K562 (cell line): ENCODE results near the gene PIK3R1. TPM values are rescaled to one million over a fixed set of nuclear protein-coding genes. Genes with fewer than 3 reads are reported as not detected.

Experiments
- ATAC-seq: fragments of 200-7000 bp; cut with Tn5 transposase; 3 replicates; pipeline ENCODE4 v1.9.1; 2020; ENCODE audit warnings: moderate library complexity
- BruUV-seq: library from RNA; stranded (reverse); fragments of 400-500 nt; replicated peaks from 2 replicates; lab custom pipeline; 2021; lab: Mats Ljungman, UMichigan
- CTCF ChIA-PET: fragments of 300-600 bp; formaldehyde crosslinking; extraction: SDS; loops from one replicate; lab custom pipeline; 2021; ENCODE audit warnings: low intra/inter-chr PET ratio; lab: Yijun Ruan, JAX
- POLR2A ChIA-PET: fragments of 300-600, 350-650 bp; sonication (Branson Sonifier 250); formaldehyde crosslinking; extraction: SDS; loops from one replicate; lab custom pipeline; 2021; ENCODE audit warnings: antibody characterized with exemption, inconsistent platforms; lab: Yijun Ruan, JAX
- DNase-seq, 4 experiments: peaks; one replicate each; pipeline versions ENCODE4 v3.0.0 to v3.0.0-alpha.2; 2011 to 2018; ENCODE audit warnings: low spot score in 3 of 4, mixed read lengths in 3 of 4; ENCODE audit errors: extremely low read depth in 1 of 4
- FAIRE-seq: peaks from 2 replicates; lab custom pipeline; 2011; peaks lifted over from hg19 to GRCh38; lab: Jason Lieb, UNC
- H2AFZ ChIP-seq: 2 replicates; pipeline ENCODE4 v1.6.0; 2011; ENCODE audit warnings: low read depth, low read length, control low read depth, inconsistent platforms
- H3K27ac ChIP-seq: fragments of 200-600 bp; 3 replicates; pipeline ENCODE4 v1.8.0; 2011; ENCODE audit warnings: low read depth, mild to moderate bottlenecking, control low read depth, inconsistent platforms, low read length, moderate library complexity, mixed read lengths; ENCODE audit errors: extremely low read depth
- H3K27me3 ChIP-seq, 2 experiments: fragments of 300-600 bp in 1 of 2; 2 replicates in 1 of 2; 3 replicates in 1 of 2; pipeline versions ENCODE4 v1.6.0 to v1.8.0; 2011; ENCODE audit warnings: inconsistent platforms in 2 of 2, low read length in 2 of 2, mild to moderate bottlenecking in 1 of 2, mixed read lengths in 1 of 2, moderate library complexity in 1 of 2; ENCODE audit not compliant: control insufficient read depth in 2 of 2, insufficient read depth in 2 of 2
- H3K36me3 ChIP-seq: fragments of 300-600 bp; 3 replicates; pipeline ENCODE4 v1.8.0; 2011; ENCODE audit warnings: mild to moderate bottlenecking, low read length, inconsistent platforms; ENCODE audit not compliant: control insufficient read depth, insufficient read depth
- H3K4me1 ChIP-seq, 2 experiments: fragments of 200-600 bp in 1 of 2; replicated peaks in 1 of 2; 2 replicates in 1 of 2; 3 replicates in 1 of 2; pipeline versions ENCODE4 v1.5.1 to v1.8.0; 2011; ENCODE audit warnings: inconsistent platforms in 2 of 2, low read length in 2 of 2, mild to moderate bottlenecking in 1 of 2, mixed read lengths in 1 of 2, moderate library complexity in 1 of 2; ENCODE audit not compliant: control insufficient read depth in 2 of 2, insufficient read depth in 2 of 2
- H3K4me2 ChIP-seq: 2 replicates; pipeline ENCODE4 v1.6.1; 2011; ENCODE audit warnings: low read length, control low read depth, inconsistent platforms, mixed read lengths; ENCODE audit not compliant: insufficient read depth
- H3K4me3 ChIP-seq: fragments of 200-600 bp; sonication (generic), shearing (Covaris generic); 2 replicates; pipeline ENCODE4 v1.5.1; 2016; ENCODE audit warnings: control low read depth, inconsistent platforms
- H3K79me2 ChIP-seq: fragments of 200-600 bp; 3 replicates; pipeline ENCODE4 v1.8.0; 2011; ENCODE audit warnings: low read length, inconsistent platforms; ENCODE audit not compliant: control insufficient read depth, insufficient read depth
- H3K9ac ChIP-seq, 2 experiments: 2 replicates each; pipeline versions ENCODE4 v1.6.0 to v1.6.1; 2011; ENCODE audit warnings: low read depth in 2 of 2, low read length in 2 of 2, control low read depth in 1 of 2, inconsistent platforms in 1 of 2, mild to moderate bottlenecking in 1 of 2, mixed read lengths in 1 of 2; ENCODE audit not compliant: insufficient read depth in 1 of 2
- H3K9me1 ChIP-seq: one replicate; pipeline ENCODE4 v1.6.0; 2011; ENCODE audit warnings: inconsistent platforms, mild to moderate bottlenecking, low read length, moderate library complexity; ENCODE audit not compliant: control insufficient read depth, insufficient read depth
- H3K9me3 ChIP-seq: replicated peaks from 2 replicates; pipeline ENCODE4 v1.5.1; 2011; ENCODE audit warnings: low read depth, low read length, inconsistent platforms; ENCODE audit not compliant: control insufficient read depth, insufficient read depth
- H4K20me1 ChIP-seq: replicated peaks from 2 replicates; pipeline ENCODE4 v1.6.1; 2011; ENCODE audit warnings: low read length, inconsistent platforms, mixed read lengths; ENCODE audit not compliant: control insufficient read depth, insufficient read depth
- MTA2 ChIP-seq: fragments of 450-650 bp; IDR thresholded peaks from 2 replicates; pipeline ENCODE4 v1.6.1; 2016; ENCODE audit warnings: low read depth
- NR2F6 ChIP-seq: fragments of 450-650 bp; formaldehyde crosslinking; IDR thresholded peaks from 2 replicates; pipeline ENCODE4 v1.4.0; 2020; ENCODE audit warnings: mild to moderate bottlenecking
- SAP30 ChIP-seq: fragments of 200-600 bp; sonication (generic); IDR thresholded peaks from 2 replicates; pipeline ENCODE4 v1.6.1; 2012; ENCODE audit warnings: borderline replicate concordance, low read depth, mild to moderate bottlenecking, moderate library complexity, low read length, control low read depth, inconsistent platforms; ENCODE audit not compliant: insufficient read depth, poor library complexity, severe bottlenecking
- SIRT6 ChIP-seq: IDR thresholded peaks from one replicate; pipeline ENCODE4 v1.6.1; 2012; ENCODE audit warnings: low read depth, mild to moderate bottlenecking, control low read depth, inconsistent platforms, low read length, moderate library complexity
- WGBS: fragments of 100-300 bp; shearing (Covaris generic); methylation state at CpG from one replicate; pipeline ENCODE4 v1.1.6; 2016; ENCODE audit warnings: low coverage, mixed read lengths; ENCODE audit not compliant: insufficient coverage; ENCODE audit errors: missing lambda C conversion rate; 5-methylcytosine and 5-hydroxymethylcytosine counted together
- in situ Hi-C: fragments of 300-500 bp; cut with MboI; formaldehyde crosslinking; loops from 4 replicates; pipeline ENCODE4 v1.15.0; 2018; ENCODE audit warnings: inconsistent platforms, mixed read lengths
- intact Hi-C: fragments of 100-400 bp; cut with micrococcal nuclease; formaldehyde crosslinking; loops from 2 replicates; pipeline ENCODE4 v1.14.2; 2022
- polyA plus RNA-seq, 8 experiments: library from polyadenylated mRNA; depleted of rRNA in 4 of 8; stranded (reverse) in 5 of 8; unstranded in 3 of 8; fragments of >200 nt; fragmentation: Nextera tagmentation in 2 of 8; fragmentation: Illumina TruSeq in 1 of 8; extraction: Ambion mirVana in 2 of 8; extraction: Trizol in 1 of 8; gene quantifications; 2 replicates each; pipeline versions ENCODE4 v1.2.1 to v1.2.3, GENCODE V29; 2011 to 2014; ENCODE audit warnings: inconsistent platforms in 1 of 8, missing spikeins in 1 of 8
- total RNA-seq, 7 experiments: library from RNA; depleted of rRNA in 6 of 7; stranded (reverse); fragments of >200 nt in 6 of 7; fragmentation: Illumina TruSeq in 2 of 7; extraction: Trizol in 2 of 7; gene quantifications; 2 replicates each; pipeline versions ENCODE4 v1.2.1 to v1.2.3, GENCODE V29; 2011 to 2021; ENCODE audit warnings: low replicate concordance in 1 of 7
- TF ChIP-seq, protein P1 (sequence below), 3 experiments: IDR thresholded peaks in 2 of 3; conservative IDR thresholded peaks in 1 of 3; 2 replicates each; pipeline ENCODE4 v1.5.1; 2011 to 2012; ENCODE audit warnings: low read length in 3 of 3, mild to moderate bottlenecking in 3 of 3, control low read depth in 2 of 3, improper control_type of control experiment in 1 of 3, inconsistent platforms in 1 of 3, low read depth in 1 of 3, mixed read lengths in 1 of 3, moderate library complexity in 1 of 3; ENCODE audit not compliant: insufficient read depth in 2 of 3
- TF ChIP-seq, protein P2 (sequence below): fragments of 450-650 bp; formaldehyde crosslinking; IDR thresholded peaks from 2 replicates; pipeline ENCODE4 v1.4.0; 2020; ENCODE audit warnings: mild to moderate bottlenecking, moderate library complexity
- TF ChIP-seq, protein P3 (sequence below): fragments of 450-650 bp; IDR thresholded peaks from one replicate; pipeline ENCODE4 v1.6.1; 2018; ENCODE audit warnings: mild to moderate bottlenecking, moderate library complexity; ENCODE audit not compliant: partially characterized antibody
- TF ChIP-seq, protein P4 (sequence below): IDR thresholded peaks from 2 replicates; pipeline ENCODE4 v1.6.1; 2012; ENCODE audit warnings: low read depth, low read length, improper control_type of control experiment, borderline replicate concordance
- TF ChIP-seq, protein P5 (sequence below): sonication (generic); formaldehyde crosslinking; IDR thresholded peaks from 2 replicates; pipeline ENCODE4 v1.8.0; 2023; ENCODE audit warnings: mild to moderate bottlenecking, missing genetic modification reagents

The PIK3R1 gene
- total and polyA plus RNA-seq, 9 of the 15 experiments (the other 6 are each of a cell fraction or from before 2014, with no cell fraction given), result 1.1 to 9.7 (median 4.8) TPM

DNA sequence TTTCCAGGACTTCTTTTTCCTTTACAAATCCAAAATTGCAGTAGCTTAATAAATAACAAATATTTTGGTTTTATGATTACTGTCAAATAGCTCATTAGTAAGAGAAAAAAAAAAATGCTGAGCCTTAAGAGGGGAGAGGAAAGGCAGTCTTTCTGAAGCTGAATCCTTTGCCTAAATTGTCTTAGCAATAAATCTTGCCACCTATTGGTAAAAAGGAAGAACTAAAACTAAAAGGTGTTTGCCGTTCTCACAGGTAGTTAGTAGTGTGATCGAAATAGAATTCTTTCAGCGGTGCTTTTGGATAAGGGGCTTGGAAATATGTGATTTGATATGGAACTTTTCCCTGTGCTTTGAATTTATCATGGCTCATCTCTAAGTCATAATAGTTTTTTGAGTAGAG, 31.2 kb downstream of the PIK3R1 start:
- Histone ChIP-seq H3K79me2 (no peaks in the 10 kb centered on the region), H3K27ac (no peak overlapping the region), H3K4me3 (no peak overlapping the region), H3K9me3 (no peaks in the 10 kb centered on the region), H3K9ac (no peak overlapping the region), H4K20me1 (no peaks in the 10 kb centered on the region), H3K36me3 (no peaks in the 10 kb centered on the region), H3K4me1 (no peaks in the 10 kb centered on the region), H3K27me3 (no peaks in the 10 kb centered on the region), H2AFZ (no peak overlapping the region), H3K9me1 (no peaks in the 10 kb centered on the region), H3K4me2 (no peak overlapping the region)
- POLR2A ChIA-PET, result no interaction called here
- ATAC-seq (no peak), FAIRE-seq (no peak), DNase-seq (peak in 1 of 4 experiments; percentile 16)
- CTCF ChIA-PET, result interaction anchor here (0.6 to 0.7 kb wide), 2 partner anchors 214 to 567 kb away, joined by 3 read pairs; no protein-coding TSS in a partner anchor
- in situ Hi-C loops (no loop called here), intact Hi-C loops (no loop called here)
- 19% methylated on average over 3 of the region's 3 CpGs for WGBS
- BruUV-seq, result no TSS peak
- TF ChIP-seq, protein P1, sequence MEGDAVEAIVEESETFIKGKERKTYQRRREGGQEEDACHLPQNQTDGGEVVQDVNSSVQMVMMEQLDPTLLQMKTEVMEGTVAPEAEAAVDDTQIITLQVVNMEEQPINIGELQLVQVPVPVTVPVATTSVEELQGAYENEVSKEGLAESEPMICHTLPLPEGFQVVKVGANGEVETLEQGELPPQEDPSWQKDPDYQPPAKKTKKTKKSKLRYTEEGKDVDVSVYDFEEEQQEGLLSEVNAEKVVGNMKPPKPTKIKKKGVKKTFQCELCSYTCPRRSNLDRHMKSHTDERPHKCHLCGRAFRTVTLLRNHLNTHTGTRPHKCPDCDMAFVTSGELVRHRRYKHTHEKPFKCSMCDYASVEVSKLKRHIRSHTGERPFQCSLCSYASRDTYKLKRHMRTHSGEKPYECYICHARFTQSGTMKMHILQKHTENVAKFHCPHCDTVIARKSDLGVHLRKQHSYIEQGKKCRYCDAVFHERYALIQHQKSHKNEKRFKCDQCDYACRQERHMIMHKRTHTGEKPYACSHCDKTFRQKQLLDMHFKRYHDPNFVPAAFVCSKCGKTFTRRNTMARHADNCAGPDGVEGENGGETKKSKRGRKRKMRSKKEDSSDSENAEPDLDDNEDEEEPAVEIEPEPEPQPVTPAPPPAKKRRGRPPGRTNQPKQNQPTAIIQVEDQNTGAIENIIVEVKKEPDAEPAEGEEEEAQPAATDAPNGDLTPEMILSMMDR (IDR thresholded peaks at IDR 0.05 in 2 of 3, conservative IDR thresholded peaks at IDR 0.05 in 1 of 3; ENCODE audit: insufficient read depth in 2 of 3, low read depth in 1 of 3, low read length in 3 of 3), result peak in 1 of 3 experiments; percentile 31; a peak in 2 of 6 replicates
- TF ChIP-seq, protein P2, sequence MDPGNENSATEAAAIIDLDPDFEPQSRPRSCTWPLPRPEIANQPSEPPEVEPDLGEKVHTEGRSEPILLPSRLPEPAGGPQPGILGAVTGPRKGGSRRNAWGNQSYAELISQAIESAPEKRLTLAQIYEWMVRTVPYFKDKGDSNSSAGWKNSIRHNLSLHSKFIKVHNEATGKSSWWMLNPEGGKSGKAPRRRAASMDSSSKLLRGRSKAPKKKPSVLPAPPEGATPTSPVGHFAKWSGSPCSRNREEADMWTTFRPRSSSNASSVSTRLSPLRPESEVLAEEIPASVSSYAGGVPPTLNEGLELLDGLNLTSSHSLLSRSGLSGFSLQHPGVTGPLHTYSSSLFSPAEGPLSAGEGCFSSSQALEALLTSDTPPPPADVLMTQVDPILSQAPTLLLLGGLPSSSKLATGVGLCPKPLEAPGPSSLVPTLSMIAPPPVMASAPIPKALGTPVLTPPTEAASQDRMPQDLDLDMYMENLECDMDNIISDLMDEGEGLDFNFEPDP (CRISPR knock-in tag), result no peak
- TF ChIP-seq, protein P3, sequence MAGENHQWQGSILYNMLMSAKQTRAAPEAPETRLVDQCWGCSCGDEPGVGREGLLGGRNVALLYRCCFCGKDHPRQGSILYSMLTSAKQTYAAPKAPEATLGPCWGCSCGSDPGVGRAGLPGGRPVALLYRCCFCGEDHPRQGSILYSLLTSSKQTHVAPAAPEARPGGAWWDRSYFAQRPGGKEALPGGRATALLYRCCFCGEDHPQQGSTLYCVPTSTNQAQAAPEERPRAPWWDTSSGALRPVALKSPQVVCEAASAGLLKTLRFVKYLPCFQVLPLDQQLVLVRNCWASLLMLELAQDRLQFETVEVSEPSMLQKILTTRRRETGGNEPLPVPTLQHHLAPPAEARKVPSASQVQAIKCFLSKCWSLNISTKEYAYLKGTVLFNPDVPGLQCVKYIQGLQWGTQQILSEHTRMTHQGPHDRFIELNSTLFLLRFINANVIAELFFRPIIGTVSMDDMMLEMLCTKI, result no peak
- TF ChIP-seq SIRT6, result no peak
- no peak for TF ChIP-seq MTA2
- TF ChIP-seq SAP30, result no peak
- TF ChIP-seq, protein P4, sequence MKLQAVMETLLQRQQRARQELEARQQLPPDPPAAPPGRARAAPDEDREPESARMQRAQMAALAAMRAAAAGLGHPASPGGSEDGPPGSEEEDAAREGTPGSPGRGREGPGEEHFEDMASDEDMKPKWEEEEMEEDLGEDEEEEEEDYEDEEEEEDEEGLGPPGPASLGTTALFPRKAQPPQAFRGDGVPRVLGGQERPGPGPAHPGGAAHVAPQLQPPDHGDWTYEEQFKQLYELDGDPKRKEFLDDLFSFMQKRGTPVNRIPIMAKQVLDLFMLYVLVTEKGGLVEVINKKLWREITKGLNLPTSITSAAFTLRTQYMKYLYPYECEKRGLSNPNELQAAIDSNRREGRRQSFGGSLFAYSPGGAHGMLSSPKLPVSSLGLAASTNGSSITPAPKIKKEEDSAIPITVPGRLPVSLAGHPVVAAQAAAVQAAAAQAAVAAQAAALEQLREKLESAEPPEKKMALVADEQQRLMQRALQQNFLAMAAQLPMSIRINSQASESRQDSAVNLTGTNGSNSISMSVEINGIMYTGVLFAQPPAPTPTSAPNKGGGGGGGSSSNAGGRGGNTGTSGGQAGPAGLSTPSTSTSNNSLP, result no peak
- TF ChIP-seq NR2F6 (CRISPR knock-in tag), result no peak
- TF ChIP-seq, protein P5, sequence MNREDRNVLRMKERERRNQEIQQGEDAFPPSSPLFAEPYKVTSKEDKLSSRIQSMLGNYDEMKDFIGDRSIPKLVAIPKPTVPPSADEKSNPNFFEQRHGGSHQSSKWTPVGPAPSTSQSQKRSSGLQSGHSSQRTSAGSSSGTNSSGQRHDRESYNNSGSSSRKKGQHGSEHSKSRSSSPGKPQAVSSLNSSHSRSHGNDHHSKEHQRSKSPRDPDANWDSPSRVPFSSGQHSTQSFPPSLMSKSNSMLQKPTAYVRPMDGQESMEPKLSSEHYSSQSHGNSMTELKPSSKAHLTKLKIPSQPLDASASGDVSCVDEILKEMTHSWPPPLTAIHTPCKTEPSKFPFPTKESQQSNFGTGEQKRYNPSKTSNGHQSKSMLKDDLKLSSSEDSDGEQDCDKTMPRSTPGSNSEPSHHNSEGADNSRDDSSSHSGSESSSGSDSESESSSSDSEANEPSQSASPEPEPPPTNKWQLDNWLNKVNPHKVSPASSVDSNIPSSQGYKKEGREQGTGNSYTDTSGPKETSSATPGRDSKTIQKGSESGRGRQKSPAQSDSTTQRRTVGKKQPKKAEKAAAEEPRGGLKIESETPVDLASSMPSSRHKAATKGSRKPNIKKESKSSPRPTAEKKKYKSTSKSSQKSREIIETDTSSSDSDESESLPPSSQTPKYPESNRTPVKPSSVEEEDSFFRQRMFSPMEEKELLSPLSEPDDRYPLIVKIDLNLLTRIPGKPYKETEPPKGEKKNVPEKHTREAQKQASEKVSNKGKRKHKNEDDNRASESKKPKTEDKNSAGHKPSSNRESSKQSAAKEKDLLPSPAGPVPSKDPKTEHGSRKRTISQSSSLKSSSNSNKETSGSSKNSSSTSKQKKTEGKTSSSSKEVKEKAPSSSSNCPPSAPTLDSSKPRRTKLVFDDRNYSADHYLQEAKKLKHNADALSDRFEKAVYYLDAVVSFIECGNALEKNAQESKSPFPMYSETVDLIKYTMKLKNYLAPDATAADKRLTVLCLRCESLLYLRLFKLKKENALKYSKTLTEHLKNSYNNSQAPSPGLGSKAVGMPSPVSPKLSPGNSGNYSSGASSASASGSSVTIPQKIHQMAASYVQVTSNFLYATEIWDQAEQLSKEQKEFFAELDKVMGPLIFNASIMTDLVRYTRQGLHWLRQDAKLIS (CRISPR knock-in tag), result no peak
